Activated naive CD8-positive, alpha-beta T cell treated with anti-CD3 and anti-CD28 coated beads, Interleukin-2, amount 50 U/mL, for 16 hours (primary cell): ENCODE measurements around the gene SLC8A3.

Experiments
- DNase-seq: peaks from one replicate; pipeline ENCODE4 v3.0.0-alpha.2; 2020; ENCODE audit warnings: low read depth, low spot score

SLC8A3 gene

GRCh38 chr14:69999261-69999674, 189.5 kb downstream of the SLC8A3 start:
- DNase-seq = no peak

- no peak for DNase-seq
Measured at GRCh38 chr14:69997849-69998248, 190.9 kb downstream of the SLC8A3 start.

GRCh38 chr14:69996216-69996615, 192.5 kb downstream of the SLC8A3 start:
- DNase-seq = no peak
